ENCODE measurements around the gene MRPL32.

Gene MRPL32

DNA sequence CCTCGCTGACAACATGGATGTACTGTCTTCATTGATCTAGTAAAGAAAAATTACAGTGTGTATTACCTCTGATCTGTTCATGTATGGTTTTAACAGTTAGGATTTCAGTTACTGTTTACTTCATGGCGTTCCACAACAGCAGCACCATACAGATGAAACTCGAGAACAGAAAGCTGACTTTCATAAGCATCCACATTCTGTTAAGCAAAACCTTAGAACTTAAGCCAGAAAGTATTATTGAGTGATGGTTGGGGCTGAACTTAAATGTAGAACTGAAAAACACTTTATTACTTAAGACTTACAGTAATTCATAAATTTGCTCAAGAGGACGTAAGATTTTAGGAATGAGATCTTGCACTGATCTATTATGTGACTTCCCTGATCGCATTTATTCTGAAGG lies 3.7 kb downstream of the MRPL32 start:
- H3K36me3 ChIP-seq (replicated peaks), result peaks cover 19% of the 10 kb centered on the region
- TF ChIP-seq, protein P1, sequence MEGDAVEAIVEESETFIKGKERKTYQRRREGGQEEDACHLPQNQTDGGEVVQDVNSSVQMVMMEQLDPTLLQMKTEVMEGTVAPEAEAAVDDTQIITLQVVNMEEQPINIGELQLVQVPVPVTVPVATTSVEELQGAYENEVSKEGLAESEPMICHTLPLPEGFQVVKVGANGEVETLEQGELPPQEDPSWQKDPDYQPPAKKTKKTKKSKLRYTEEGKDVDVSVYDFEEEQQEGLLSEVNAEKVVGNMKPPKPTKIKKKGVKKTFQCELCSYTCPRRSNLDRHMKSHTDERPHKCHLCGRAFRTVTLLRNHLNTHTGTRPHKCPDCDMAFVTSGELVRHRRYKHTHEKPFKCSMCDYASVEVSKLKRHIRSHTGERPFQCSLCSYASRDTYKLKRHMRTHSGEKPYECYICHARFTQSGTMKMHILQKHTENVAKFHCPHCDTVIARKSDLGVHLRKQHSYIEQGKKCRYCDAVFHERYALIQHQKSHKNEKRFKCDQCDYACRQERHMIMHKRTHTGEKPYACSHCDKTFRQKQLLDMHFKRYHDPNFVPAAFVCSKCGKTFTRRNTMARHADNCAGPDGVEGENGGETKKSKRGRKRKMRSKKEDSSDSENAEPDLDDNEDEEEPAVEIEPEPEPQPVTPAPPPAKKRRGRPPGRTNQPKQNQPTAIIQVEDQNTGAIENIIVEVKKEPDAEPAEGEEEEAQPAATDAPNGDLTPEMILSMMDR (IDR thresholded peaks at IDR 0.05; ENCODE audit: low read depth, low read length, missing control alignments), result no peak
- in situ Hi-C loops (cut with HindIII; ENCODE audit: low pct_ligation_motif_present, low sequenced_read_pairs), result no loop called here

DNA sequence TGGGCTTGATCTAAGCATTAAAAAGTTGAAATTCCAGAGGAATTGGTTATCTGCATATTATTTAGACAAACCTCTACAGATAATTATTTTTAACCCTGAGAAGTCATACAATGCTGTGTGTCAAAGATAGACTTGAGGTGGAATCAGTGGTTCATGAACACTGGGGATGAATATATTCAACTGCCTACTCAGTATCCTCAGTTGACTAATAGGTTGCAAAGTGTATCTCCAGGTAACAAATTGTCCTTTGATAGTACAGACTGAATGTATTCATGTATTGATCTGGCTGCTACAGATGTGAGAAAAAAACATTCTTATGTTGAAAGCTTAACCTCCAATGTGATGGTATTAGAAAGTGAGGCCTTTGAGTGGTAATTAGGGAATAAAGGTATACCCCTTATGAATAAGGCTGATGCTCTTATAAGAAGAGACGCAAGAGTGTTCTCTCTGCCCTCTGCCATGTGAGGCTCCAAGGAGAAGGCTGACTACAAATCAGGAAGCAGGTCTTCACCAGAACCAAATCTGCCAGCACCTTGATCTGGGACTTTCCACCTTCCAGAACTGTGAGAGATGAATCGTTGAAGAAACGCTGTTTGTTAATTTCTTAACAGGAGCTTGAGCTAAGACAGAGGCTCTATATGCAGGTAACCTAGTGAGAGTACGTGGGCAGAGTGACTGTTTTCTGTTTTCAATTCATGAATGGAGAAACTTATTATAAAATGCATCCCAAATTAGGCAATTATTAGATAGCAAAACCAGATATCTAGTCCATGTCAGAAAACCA lies 7.5 kb downstream of the MRPL32 start:
- Histone ChIP-seq H3K27me3 (replicated peaks) (no peaks in the 10 kb centered on the region), H3K4me3 (ENCODE audit: low read depth, low read length) (no peak overlapping the region), H3K27ac (no peak overlapping the region), H3K36me3 (replicated peaks) (peaks cover 19% of the 10 kb centered on the region)
- in situ Hi-C loops (cut with HindIII; ENCODE audit: low pct_ligation_motif_present, low sequenced_read_pairs), result no loop called here
- DNase-seq, result no peak
- TF ChIP-seq, protein P1 (IDR thresholded peaks at IDR 0.05; ENCODE audit: low read depth, low read length, missing control alignments), result no peak

More for the DNA sequence above, 3.7 kb downstream of the MRPL32 start:
- no peak overlapping the region for H3K4me3 ChIP-seq (ENCODE audit: low read depth, low read length)
- no peaks in the 10 kb centered on the region for H3K27me3 ChIP-seq (replicated peaks)
- H3K27ac ChIP-seq, result no peak overlapping the region
- no peak for DNase-seq

DNA sequence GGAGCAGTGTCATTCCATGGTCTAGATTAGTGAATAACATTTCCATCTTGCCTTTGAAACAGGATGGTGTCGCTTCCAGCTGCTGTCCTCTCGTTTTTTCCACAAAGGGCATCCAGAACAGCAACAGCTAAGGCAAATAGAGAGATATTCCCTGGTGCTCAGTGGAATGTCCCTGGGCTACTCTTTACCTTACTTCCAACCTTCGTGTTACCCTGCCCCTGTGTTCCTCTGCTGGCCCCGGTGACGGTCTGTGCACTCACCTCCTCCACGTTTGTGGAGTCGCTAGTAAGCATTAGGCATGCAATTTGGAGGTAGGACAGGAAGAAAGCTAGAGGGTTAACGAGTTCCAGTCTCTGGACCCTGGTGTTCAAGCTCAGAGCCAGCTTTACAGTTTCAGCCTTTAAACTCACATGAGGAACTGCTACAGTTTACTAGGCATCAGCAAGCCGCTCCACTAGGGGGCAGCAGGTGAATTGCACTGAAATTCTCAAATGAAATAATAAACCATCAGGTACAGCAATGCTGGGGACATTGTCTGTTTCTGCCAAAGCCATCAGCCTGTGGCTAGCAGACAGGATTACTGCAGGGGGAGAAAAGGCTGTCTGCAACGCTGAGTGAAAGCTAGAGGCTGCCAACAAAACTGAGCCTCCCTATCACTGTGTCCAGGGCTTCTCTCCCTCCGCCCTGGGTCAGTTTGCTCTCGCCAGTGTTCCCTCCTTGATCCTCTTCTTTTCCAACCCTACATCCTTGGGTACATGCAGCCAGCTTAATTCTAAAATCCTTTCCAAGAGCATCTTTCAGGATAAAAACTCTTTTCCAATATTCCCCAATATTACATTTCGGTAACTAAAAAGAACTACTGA lies 9.0 kb downstream of the MRPL32 start:
- TF ChIP-seq, protein P1 (IDR thresholded peaks at IDR 0.05; ENCODE audit: low read depth, low read length, missing control alignments), result peak; percentile 95
- no peak overlapping the region for H3K4me3 ChIP-seq (ENCODE audit: low read depth, low read length)
- peak; percentile 84 for DNase-seq
- peaks cover 8% of the 10 kb centered on the region for H3K36me3 ChIP-seq (replicated peaks)
- no peaks in the 10 kb centered on the region for H3K27me3 ChIP-seq (replicated peaks)
- in situ Hi-C loops (cut with HindIII; ENCODE audit: low pct_ligation_motif_present, low sequenced_read_pairs), result no loop called here
- H3K27ac ChIP-seq, result no peak overlapping the region

DNA sequence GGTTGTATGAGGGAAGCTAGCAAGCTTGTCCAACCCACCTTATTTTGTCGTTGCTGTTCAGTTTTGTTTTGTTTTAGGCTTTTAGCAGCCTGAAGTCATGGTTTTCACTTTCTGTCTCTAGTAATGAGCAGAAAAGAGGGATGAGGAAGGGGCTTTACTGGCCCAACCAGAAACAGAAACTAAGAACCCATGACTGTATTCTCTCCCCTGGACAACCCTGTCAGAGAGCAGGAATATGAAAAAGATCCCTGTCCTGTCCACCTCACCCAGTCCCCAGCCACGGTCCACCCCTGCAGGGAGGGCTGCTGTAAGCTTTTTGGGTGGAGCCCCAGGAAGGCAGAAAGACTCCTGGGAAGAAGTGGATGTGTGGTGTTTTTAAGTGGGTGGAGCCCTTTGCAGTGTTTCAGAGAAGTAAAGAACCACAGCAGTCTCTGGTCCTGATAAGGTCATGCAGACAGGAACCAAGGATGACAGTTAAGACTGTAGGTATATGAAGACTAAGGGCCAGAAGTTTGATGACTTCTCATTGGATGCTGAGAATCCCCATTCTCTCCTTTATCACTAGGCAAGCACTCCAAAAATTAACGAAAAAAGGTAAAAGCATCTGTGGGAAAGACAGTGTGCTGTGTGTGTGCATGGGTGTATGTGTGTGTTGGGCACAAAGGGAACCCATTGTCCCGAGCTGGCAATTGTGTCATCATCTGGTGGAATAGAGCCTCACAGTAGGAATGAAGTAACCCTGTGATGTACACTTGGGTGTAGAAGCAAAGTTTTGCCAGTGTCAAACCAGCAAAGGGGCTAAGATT lies 13.8 kb downstream of the MRPL32 start:
- in situ Hi-C loops (cut with HindIII; ENCODE audit: low pct_ligation_motif_present, low sequenced_read_pairs), result no loop called here
- Histone ChIP-seq H3K27ac (no peak overlapping the region), H3K4me3 (ENCODE audit: low read depth, low read length) (no peak overlapping the region), H3K36me3 (replicated peaks) (no peaks in the 10 kb centered on the region), H3K27me3 (replicated peaks) (no peaks in the 10 kb centered on the region)
- no peak for DNase-seq
- TF ChIP-seq, protein P1 (IDR thresholded peaks at IDR 0.05; ENCODE audit: low read depth, low read length, missing control alignments), result no peak

DNA sequence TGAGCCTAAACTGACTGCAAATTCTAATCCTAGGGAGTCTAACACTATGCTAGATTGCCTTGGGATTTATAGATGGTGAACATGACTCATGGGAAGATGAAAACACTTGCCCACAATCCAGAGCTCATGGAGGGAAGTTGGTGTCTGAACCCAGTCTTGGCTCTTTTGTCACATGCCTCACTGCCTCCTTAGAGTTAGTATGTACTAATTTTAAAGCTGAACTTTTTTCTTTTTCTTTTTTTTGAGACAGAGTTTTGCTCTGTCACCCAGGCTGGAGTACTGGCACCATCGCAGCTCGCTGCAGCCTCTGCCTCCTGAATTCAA lies 14.4 kb downstream of the MRPL32 start:
- Histone ChIP-seq H3K27me3 (replicated peaks) (no peaks in the 10 kb centered on the region), H3K27ac (no peak overlapping the region), H3K4me3 (ENCODE audit: low read depth, low read length) (no peak overlapping the region), H3K36me3 (replicated peaks) (no peaks in the 10 kb centered on the region)
- DNase-seq, result no peak
- in situ Hi-C loops (cut with HindIII; ENCODE audit: low pct_ligation_motif_present, low sequenced_read_pairs), result no loop called here
- TF ChIP-seq, protein P1 (IDR thresholded peaks at IDR 0.05; ENCODE audit: low read depth, low read length, missing control alignments), result no peak

Measured in brain microvascular endothelial cell (primary cell).